Measurements from ENCODE around the gene TH. TPM values are rescaled to one million over a fixed set of nuclear protein-coding genes. Genes with fewer than 3 reads are reported as not detected.

Gene TH
- total and polyA plus RNA-seq, 2 of the 4 experiments (the other 2 are of a cell fraction) = 0.10 TPM; not detected in 1

GRCh38 chr11:2135648-2136201, 35.9 kb downstream of the TH start:
- Histone ChIP-seq H4K5ac (ENCODE audit: low read depth, low read length) (no peak overlapping the region), H3K18ac (ENCODE audit: low read depth, low read length) (no peak overlapping the region), H3K23ac (ENCODE audit: low read depth, low read length) (no peak overlapping the region), H3K9me3 (ENCODE audit: control insufficient read depth, insufficient read depth, low read length) (no peaks in the 10 kb centered on the region), H4K91ac (ENCODE audit: insufficient read depth, low read depth, low read length) (no peak overlapping the region), H3K4me2 (ENCODE audit: low read depth, low read length) (no peak overlapping the region), H3K79me1 (ENCODE audit: low read depth in 1 of 2, low read length in 2 of 2) (peaks cover 0 to 9% of the 10 kb centered on the region in 2 experiments; a peak in 2 of 4 replicates), H3K14ac (replicated peaks; ENCODE audit: low read depth, low read length) (no peak overlapping the region), H2AK9ac (replicated peaks; ENCODE audit: low read depth, low read length, poor library complexity) (no peak overlapping the region), H2BK15ac (ENCODE audit: low read depth, low read length) (no peak overlapping the region), H3K4me3 (ENCODE audit: insufficient read depth, low read depth, low read length) (no peak overlapping the region), H4K8ac (ENCODE audit: low read depth in 2 of 2, low read length in 2 of 2) (no peak overlapping the region), H3K9ac (ENCODE audit: low read depth, low read length) (no peak overlapping the region), H2BK120ac (ENCODE audit: low read depth, low read length) (no peak overlapping the region), H3K4me1 (ENCODE audit: control insufficient read depth, insufficient read depth, low read length) (no peaks in the 10 kb centered on the region; the same call in 1 of the 2 replicates), H3K36me3 (ENCODE audit: control insufficient read depth, insufficient read depth, low read length) (peaks cover 2% of the 10 kb centered on the region; the same call in 1 of the 2 replicates), H3K4ac (ENCODE audit: low read depth, low read length) (no peak overlapping the region), H3K9me1 (ENCODE audit: insufficient read depth, low read length) (peaks cover 7% of the 10 kb centered on the region), H2BK5ac (ENCODE audit: low read depth, low read length, poor library complexity, severe bottlenecking) (no peak overlapping the region), H2AFZ (replicated peaks; ENCODE audit: low read length, poor library complexity) (no peak overlapping the region), H3K27me3 (ENCODE audit: control insufficient read depth, insufficient read depth, low read length) (peaks cover 49% of the 10 kb centered on the region), H4K20me1 (ENCODE audit: insufficient read depth, low read length) (peaks cover 33% of the 10 kb centered on the region), H2AK5ac (ENCODE audit: low read depth, low read length) (no peak overlapping the region), H3K27ac (ENCODE audit: insufficient read depth, low read length) (no peak overlapping the region), H3K56ac (ENCODE audit: extremely low read depth, insufficient read depth, low read length) (no peak overlapping the region), H2BK20ac (ENCODE audit: low read depth, low read length) (no peak overlapping the region)
- dilution Hi-C loops (cut with HindIII; ENCODE audit: low sequenced_read_pairs, unreplicated experiment) (no loop called here), in situ Hi-C loops (cut with MboI; ENCODE audit: low sequenced_read_pairs) (no loop called here), intact Hi-C loops (cut with micrococcal nuclease) (loop anchor here (5.0 kb wide), 1 partner anchor 38 kb away; no protein-coding TSS in a partner anchor)
- ATAC-seq (ENCODE audit: low read depth) (no peak), DNase-seq (no peak)
- POLR2A ChIA-PET (ENCODE audit: unreplicated experiment) = no interaction called here
- BruUV-seq (replicated peaks) = no TSS peak
- TF ChIP-seq CHD1 (IDR thresholded peaks at IDR 0.05; ENCODE audit: low read depth, low read length) = no peak
- TF ChIP-seq SMC3 (IDR thresholded peaks at IDR 0.05; ENCODE audit: low read depth, low read length) = no peak
- no peak for TF ChIP-seq CTCF (conservative IDR thresholded peaks at IDR 0.05; ENCODE audit: low read depth, low read length)
- no peak for TF ChIP-seq BHLHE40 (IDR thresholded peaks at IDR 0.05; ENCODE audit: low read depth, low read length)
- TF ChIP-seq RFX5 (IDR thresholded peaks at IDR 0.05; ENCODE audit: low read depth, low read length) = no peak
- TF ChIP-seq RAD21 (IDR thresholded peaks at IDR 0.05; ENCODE audit: low read length) = no peak
- no peak for TF ChIP-seq RCOR1 (IDR thresholded peaks at IDR 0.05; ENCODE audit: insufficient replicate concordance, low read length)
- no peak for TF ChIP-seq CEBPB (IDR thresholded peaks at IDR 0.05; ENCODE audit: low read depth, low read length)
- TF ChIP-seq, protein P1, sequence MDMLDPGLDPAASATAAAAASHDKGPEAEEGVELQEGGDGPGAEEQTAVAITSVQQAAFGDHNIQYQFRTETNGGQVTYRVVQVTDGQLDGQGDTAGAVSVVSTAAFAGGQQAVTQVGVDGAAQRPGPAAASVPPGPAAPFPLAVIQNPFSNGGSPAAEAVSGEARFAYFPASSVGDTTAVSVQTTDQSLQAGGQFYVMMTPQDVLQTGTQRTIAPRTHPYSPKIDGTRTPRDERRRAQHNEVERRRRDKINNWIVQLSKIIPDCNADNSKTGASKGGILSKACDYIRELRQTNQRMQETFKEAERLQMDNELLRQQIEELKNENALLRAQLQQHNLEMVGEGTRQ (IDR thresholded peaks at IDR 0.05; ENCODE audit: low read depth, low read length) = no peak
- WGBS, 2 experiments (ENCODE audit: extremely low coverage in 2 of 2, insufficient read length in 1 of 2) = 86% methylated on average over 6 of the region's 14 CpGs; no CpG with 5 or more reads in 1 of the 2 experiments
- CTCF ChIA-PET = no interaction called here
